ENCODE data around the gene TM7SF3. TPM values are rescaled to one million over a fixed set of nuclear protein-coding genes. Genes with fewer than 3 reads are reported as not detected.
A peak's percentile ranks its signal among the peaks of the same experiment; 100 is the strongest.

TM7SF3 gene
- total RNA-seq, 2 experiments from 2014 or later = 8.3 to 9.5 TPM

- Mint-ChIP-seq H3K36me3 (ENCODE audit: low read depth) (peaks cover 37% of the 10 kb centered on the region), H3K9me3 (no peaks in the 10 kb centered on the region), H3K4me1 (ENCODE audit: low read depth) (peaks cover 80% of the 10 kb centered on the region), H3K27ac (peak overlapping the region; percentile 86), H3K27me3 (no peaks in the 10 kb centered on the region), H3K4me3 (peak overlapping the region; percentile 90)
- intact Hi-C loops (cut with DNase I, micrococcal nuclease) = loop anchor here (1.0 to 5.0 kb wide), 3 partner anchors 34 to 369 kb away; no protein-coding TSS in a partner anchor
- peak overlapping the region; percentile 94 to 95 for H3K27ac ChIP-seq (ENCODE audit: low read depth in 1 of 2, low read length in 2 of 2)
- DNase-seq = peak in 6 of 14 experiments; percentile 9 to 51 (median 22)
- H3K4me1 ChIP-seq (ENCODE audit: insufficient read depth, low read length) = peaks cover 27% of the 10 kb centered on the region
- no peak for TF ChIP-seq CTCF (IDR thresholded peaks at IDR 0.05)
- H3K27me3 ChIP-seq (ENCODE audit: control insufficient read depth in 1 of 2, insufficient read depth in 2 of 2, low read length in 2 of 2) = no peaks in the 10 kb centered on the region
- H3K9me3 ChIP-seq (ENCODE audit: control insufficient read depth in 1 of 2, insufficient read depth in 1 of 2, low read length in 2 of 2) = no peaks in the 10 kb centered on the region
- peaks cover 2% of the 10 kb centered on the region for H3K36me3 ChIP-seq (ENCODE audit: insufficient read depth, low read length)
- CTCF ChIA-PET = interaction anchor here (0.9 to 1.3 kb wide), 2 partner anchors 33 to 76 kb away, joined by 3 to 6 read pairs; partner anchors contain the start of gene TM7SF3
- peak overlapping the region; percentile 71 for H3K4me3 ChIP-seq (ENCODE audit: low read length)
- peak; percentile 4 for ATAC-seq (ENCODE audit: poor library complexity)
- POLR2A ChIA-PET = interaction anchor here (0.6 to 2.2 kb wide), 5 partner anchors 15 to 306 kb away, joined by 3 to 10 read pairs (median 5); partner anchors contain the start of genes MED21, STK38L and TM7SF3
These were observed 75.5 kb downstream of the TM7SF3 start for GRCh38 chr12:26938701-26939062.

GRCh38 chr12:26937863-26938700 is 76.1 kb downstream of the TM7SF3 start, which contains the start of the genes FGFR1OP2 and INTS13:
TSS of gene FGFR1OP2 (plus strand) at chr12:26938470. CDS start at chr12:26954159, 15,689 bp downstream.
TSS of gene INTS13 (minus strand) at chr12:26937981. CDS start at chr12:26936803, 1,178 bp downstream.
- CTCF ChIA-PET = interaction anchor here (1.0 to 1.3 kb wide), 2 partner anchors 76 kb away, joined by 4 to 6 read pairs; partner anchors contain the start of gene TM7SF3
- no peaks in the 10 kb centered on the region for H3K27me3 Mint-ChIP-seq
- peak within 1 kb of the TSS; percentile 90 for H3K4me3 Mint-ChIP-seq
- no peaks in the 10 kb centered on the region for H3K9me3 Mint-ChIP-seq
- H3K36me3 ChIP-seq (ENCODE audit: insufficient read depth, low read length) = peaks cover 2% of the 10 kb centered on the region
- POLR2A ChIA-PET = interaction anchor here (0.6 to 2.2 kb wide), 6 partner anchors 12 to 306 kb away, joined by 3 to 10 read pairs (median 5); partner anchors contain the start of genes ITPR2, MED21, STK38L and TM7SF3
- H3K4me1 ChIP-seq (ENCODE audit: insufficient read depth, low read length) = peaks cover 22% of the 10 kb centered on the region
- ATAC-seq (ENCODE audit: poor library complexity) = peak; percentile 91
- TF ChIP-seq CTCF (IDR thresholded peaks at IDR 0.05) = no peak
- peak; percentile 89 to 98 (median 94) for DNase-seq
- no peaks in the 10 kb centered on the region for H3K27me3 ChIP-seq (ENCODE audit: control insufficient read depth in 1 of 2, insufficient read depth in 2 of 2, low read length in 2 of 2)
- peaks cover 80% of the 10 kb centered on the region for H3K4me1 Mint-ChIP-seq (ENCODE audit: low read depth)
- H3K36me3 Mint-ChIP-seq (ENCODE audit: low read depth) = peaks cover 42% of the 10 kb centered on the region
- H3K9me3 ChIP-seq (ENCODE audit: control insufficient read depth in 1 of 2, insufficient read depth in 1 of 2, low read length in 2 of 2) = no peaks in the 10 kb centered on the region
- H3K27ac ChIP-seq (ENCODE audit: low read depth in 1 of 2, low read length in 2 of 2) = peak within 1 kb of the TSS; percentile 94 to 95
- intact Hi-C loops (cut with DNase I, micrococcal nuclease) = loop anchor here (1.0 to 5.0 kb wide), 4 partner anchors 34 to 369 kb away; partner anchors contain the start of genes ITPR2 (in 1 of the 2) and TM7SF3 (in 1 of the 2)
- peak within 1 kb of the TSS; percentile 71 for H3K4me3 ChIP-seq (ENCODE audit: low read length)
- peak within 1 kb of the TSS; percentile 86 for H3K27ac Mint-ChIP-seq

GRCh38 chr12:26937443-26937862 is 76.7 kb downstream of the TM7SF3 start:
- Histone ChIP-seq H3K27me3 (ENCODE audit: control insufficient read depth in 1 of 2, insufficient read depth in 2 of 2, low read length in 2 of 2) (no peaks in the 10 kb centered on the region), H3K27ac (ENCODE audit: low read depth in 1 of 2, low read length in 2 of 2) (peak overlapping the region; percentile 94 to 95), H3K4me3 (ENCODE audit: low read length) (peak overlapping the region; percentile 71), H3K36me3 (ENCODE audit: insufficient read depth, low read length) (peaks cover 2% of the 10 kb centered on the region), H3K9me3 (ENCODE audit: control insufficient read depth in 1 of 2, insufficient read depth in 1 of 2, low read length in 2 of 2) (no peaks in the 10 kb centered on the region), H3K4me1 (ENCODE audit: insufficient read depth, low read length) (peaks cover 22% of the 10 kb centered on the region)
- peak overlapping the region; percentile 90 for H3K4me3 Mint-ChIP-seq
- H3K27ac Mint-ChIP-seq = peak overlapping the region; percentile 86
- intact Hi-C loops (cut with DNase I, micrococcal nuclease) = loop anchor here (1.0 to 5.0 kb wide), 4 partner anchors 35 to 370 kb away; partner anchors contain the start of genes ITPR2 (in 1 of the 2) and TM7SF3 (in 1 of the 2)
- H3K27me3 Mint-ChIP-seq = no peaks in the 10 kb centered on the region
- ATAC-seq (ENCODE audit: poor library complexity) (no peak), DNase-seq (no peak)
- no peaks in the 10 kb centered on the region for H3K9me3 Mint-ChIP-seq
- CTCF ChIA-PET = interaction anchor here (1.0 kb wide), 1 partner anchor 77 kb away, joined by 4 read pairs; the partner anchor contains the start of gene TM7SF3
- H3K4me1 Mint-ChIP-seq (ENCODE audit: low read depth) = peaks cover 80% of the 10 kb centered on the region
- POLR2A ChIA-PET = interaction anchor here (0.6 to 1.2 kb wide), 5 partner anchors 11 to 104 kb away, joined by 3 to 10 read pairs (median 4); partner anchors contain the start of genes ITPR2, MED21 and TM7SF3
- TF ChIP-seq CTCF (IDR thresholded peaks at IDR 0.05) = no peak
- peaks cover 48% of the 10 kb centered on the region for H3K36me3 Mint-ChIP-seq (ENCODE audit: low read depth)

Measured in CD4-positive, alpha-beta T cell (primary cell).